Activated T-helper 1 cell treated with anti-CD3 and anti-CD28 coated beads, Interleukin-2, amount 50 U/mL, for 16 hours (primary cell): ENCODE data around the gene BRD7.

Experiments used
- DNase-seq, 2 donors: peaks; one replicate each; pipeline ENCODE4 v3.0.0-alpha.2; 2020; ENCODE audit warnings: low read depth in 1 of 2, low spot score in 1 of 2

The BRD7 gene

DNA sequence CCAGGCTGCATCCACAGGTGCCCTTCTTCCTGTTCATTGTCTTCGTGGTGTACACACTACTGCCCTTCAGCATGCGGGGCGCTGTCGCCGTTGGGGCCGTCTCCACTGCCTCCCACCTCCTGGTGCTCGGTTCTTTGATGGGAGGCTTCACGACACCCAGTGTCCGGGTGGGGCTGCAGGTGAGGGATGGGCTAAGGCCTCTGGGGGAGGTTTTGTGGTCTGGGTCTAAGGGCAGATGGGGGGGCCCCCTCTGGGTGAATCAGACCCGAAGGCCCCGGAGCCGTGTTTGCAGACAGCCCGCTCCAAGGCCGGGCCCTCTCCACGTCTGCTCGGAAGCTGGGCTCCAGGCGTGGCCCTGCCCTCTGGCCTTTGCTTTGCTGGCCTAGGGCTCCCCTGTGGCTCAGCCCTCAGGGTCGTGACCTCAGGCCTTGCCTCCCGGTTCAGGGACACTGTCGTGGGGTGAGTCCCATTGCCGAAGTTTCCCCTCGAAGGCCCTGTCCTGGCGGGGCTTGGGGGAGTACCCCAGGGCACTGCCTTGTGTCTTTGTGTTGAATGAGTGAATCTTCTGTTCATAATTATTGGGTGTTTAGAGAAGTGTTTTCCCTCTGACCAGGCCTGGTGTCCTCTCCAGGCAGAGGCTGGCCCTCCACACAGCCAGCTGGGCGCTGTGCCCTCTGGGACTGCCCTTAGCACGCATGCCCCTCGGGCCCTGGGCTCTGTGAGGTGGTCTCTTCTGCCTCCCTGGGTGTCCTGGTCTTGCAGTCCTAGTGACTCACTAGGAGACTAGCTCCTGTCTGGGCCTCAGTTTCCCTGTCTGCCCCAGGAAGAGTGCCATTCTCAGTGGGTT, 76.8 kb downstream of the BRD7 start:
- no peak for DNase-seq

DNA sequence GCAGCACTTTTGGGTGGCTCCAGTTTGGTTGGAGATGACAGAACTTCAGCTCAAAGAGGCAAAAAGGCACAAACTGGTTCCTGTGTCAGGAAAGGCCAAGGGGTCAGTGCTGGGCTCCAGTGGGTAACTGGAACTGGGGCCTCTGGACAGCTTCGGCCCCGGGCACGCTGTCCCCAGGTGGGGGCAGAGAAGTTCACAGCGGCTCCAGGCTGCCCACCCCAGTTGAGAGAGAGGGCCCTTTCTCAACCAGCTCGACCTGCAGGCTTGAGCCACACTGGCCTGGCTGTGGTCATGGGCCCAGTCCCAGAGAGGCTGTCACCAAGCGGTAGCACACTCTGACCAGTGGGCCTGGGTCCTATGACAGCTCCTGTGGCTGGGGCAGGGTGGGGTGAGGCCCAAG, 77.9 kb downstream of the BRD7 start:
- no peak for DNase-seq

DNA sequence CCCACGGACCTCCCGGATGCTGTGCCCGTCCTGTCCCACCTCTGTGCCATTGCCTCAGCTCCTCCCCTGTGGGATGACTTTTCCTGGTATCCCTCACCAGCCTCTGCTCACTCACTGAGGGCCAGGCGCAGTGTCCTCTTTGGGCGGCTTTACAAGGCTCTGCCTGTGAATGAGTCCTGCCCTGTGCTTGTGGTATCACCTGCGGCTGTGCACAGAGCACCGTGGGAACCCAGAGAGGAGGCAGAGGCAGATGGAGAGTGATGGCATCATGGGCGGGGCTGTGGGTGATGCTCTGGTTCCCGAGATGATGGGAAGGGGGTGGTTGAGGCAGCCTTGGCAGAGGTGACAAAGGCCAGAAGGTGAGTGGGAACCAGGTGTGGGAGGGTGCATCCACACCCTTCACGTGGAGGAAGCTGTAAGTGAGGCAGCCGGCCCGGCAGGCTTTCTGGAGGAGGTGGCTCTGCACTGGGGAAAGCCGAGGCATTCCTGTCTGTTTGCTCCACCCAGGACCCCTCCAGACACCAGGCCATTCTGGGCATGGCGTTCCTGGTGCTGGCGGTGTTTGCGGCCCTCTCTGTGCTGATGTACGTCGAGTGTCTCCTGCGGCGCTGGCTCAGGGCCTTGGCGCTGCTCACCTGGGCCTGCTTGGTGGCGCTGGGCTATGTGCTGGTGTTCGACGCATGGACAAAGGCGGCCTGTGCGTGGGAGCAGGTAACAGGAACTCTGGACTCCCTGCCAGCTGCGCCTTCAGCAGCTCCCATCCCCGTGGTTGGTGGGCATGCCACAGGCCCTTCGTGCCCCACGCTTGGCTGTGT, 78.6 kb downstream of the BRD7 start:
- no peak for DNase-seq

DNA sequence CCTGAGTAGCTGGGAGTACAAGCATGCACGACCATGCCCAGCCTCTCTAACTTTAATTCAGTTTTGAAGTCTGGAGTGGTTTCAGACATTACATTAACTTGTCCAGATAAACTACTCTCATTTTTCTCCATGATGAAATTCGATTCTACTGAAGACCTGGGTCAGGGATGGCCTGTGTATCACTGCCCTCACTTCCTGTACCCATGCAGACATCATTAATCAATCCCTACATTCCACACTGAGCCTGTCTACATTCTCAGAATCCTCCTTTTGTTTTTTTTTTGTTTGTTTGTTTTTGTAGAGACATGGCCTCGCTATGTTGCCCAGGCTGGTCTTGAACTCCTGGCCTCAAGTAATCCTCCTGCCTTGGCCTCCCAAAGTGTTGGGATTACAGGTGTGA, 79.9 kb downstream of the BRD7 start:
- DNase-seq, result no peak

DNA sequence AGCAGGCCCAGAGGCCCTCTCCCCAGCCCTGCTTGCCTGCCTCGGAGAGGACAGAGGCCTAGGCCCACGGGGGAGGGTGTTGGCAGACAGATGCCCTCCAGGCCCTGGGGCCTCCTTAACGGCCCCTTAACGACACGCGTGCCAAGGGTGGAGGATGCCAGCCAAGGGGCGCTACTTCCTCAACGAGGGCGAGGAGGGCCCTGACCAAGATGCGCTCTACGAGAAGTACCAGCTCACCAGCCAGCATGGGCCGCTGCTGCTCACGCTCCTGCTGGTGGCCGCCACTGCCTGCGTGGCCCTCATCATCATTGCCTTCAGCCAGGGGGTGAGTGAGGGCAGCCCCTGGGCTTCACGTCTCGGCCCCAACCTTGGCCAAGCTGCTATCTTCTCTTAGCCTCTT, 80.8 kb downstream of the BRD7 start:
- no peak for DNase-seq

DNA sequence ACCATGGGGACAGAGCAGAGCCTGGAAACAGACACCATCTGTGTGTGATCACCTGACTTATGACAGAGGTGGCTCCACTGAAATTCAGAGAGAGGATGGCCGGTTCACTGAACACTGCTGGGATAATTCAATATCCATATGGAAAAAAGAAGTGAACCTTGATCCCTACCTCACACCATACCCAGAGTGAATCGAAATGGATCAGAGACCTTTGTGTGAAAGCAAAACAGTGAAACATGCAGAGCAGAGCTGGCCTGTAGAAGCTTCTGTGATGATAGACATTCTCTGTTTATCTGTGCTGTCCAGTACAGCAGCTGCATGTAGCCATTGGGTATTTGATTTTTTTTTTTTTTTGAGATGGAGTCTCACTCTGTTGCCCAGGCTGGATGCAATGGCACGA, 82.1 kb downstream of the BRD7 start:
- DNase-seq, result no peak

DNA sequence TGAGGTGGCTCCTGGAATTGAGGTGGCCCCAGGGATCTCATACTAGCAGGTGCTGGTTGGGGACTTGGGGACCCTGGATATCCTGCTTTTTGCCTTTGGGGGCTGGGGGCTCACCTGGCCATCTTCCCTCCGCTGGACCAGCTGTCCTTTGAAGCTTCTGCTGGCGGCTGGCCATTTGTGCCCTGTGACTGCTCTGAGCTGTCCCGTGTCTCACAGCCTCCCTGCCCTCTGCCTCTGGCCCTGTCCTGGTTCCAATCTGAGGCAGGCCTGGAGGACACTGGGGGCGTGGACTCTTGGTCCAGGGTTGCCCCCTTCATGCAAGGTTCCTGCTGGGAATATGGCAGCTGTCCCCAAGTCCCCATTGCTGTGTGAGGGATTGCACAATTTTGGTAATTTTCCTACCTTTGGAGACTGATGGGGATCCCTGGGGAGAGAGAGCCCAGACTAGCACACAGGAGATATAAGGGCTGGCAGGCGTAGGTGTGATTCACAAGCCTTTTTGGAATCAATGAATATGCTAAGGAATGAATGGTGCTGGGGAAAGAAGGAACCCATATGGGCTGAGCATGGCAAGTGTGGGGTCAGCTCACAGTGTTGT, 83.3 kb downstream of the BRD7 start:
- no peak for DNase-seq

DNA sequence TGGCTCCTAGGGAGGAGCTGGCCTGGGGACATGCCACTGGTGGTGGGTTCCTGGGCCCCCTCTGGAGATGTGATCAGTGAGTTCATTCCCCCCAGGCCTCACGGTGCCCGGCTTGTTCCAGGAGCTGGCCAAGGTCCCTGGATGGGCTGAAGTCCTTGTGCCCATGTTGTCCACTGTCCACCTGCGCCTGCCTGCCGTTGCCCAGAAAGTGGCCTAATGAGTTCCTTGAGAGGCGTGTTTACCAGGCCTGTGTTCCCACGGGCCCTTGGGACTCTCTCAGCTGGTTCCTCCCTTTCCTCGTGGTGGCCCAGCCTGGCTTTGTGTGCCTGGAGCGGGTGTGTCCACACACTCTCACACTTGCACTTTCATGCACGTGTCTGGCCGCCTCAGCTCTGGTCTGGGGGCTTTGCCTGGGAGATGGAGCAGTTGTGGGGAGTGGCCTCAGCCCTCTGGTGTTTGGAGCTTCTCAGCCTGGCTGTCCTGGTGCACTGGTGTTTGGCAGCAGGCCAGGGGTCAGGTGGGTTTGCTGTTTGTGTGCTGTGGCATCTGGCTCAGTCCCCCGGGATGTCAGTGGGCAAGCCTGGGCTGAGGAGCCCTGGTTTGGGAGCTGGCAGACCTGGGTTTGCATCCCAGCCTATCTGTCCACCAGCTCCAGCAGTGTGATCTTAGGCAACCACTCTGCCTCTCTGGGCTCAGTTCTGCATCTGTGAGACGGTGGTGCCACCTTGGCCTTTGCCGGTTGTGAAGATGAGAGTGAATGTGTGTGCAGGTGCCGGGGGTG, 84.5 kb downstream of the BRD7 start:
- no peak for DNase-seq

DNA sequence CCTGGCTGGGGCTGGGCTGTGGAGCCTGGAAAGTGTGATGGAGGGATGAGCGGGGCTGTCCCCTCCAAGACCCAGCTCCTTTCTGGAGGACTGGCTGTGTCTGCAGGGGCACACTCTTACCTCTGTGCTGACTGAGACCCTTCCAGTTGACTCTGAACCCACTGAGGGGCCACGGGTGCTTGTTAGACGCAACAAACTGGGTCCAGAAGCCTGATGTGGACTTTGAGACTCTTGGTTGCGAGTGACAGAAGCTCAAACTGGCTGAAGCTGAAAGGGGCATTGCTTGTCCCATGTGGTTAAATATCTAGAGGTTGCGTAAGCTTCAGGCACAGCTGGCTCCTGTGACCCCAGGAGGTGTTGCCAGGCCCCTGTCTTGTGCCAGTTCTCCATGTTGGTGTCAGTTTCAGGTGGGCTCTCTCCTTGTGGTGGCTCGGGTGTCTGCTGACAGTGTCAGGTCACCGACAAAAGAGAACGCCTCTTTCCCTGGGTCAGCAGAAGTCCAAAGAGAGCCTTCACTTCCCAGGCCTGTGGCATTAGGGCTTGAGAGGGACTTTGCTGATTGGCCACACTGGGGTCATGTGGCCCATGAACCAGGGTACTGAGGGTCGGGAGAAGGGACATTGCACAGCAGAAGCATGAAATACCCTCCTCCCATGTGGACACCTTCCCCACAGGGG, 85.7 kb downstream of the BRD7 start:
- DNase-seq, result no peak

DNA sequence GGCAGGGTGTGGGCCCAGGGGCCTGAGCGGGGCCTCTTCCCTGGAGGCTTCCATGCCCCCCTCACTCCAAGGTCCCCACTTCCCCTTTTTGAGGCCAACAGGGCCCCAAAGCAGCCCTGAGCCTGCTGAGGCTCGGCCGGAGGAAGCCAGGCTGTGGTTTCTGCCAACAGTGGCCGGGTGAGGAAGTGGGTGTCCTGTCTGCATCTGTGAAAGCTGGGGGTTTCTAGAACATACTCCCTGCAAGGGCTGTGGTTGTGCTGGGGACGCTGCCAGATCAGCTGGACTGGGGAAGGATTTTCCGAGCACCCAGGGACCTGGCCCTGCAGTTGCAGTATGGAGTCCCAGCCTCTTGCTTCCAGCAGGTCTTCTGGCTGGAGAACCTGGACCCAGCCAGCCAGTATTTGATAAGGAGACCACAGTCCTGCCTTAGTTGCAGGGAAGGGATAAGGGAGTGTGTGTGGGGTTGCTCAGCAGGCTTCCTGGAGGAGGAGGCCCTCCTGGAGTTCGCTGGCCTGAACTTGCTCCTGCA, 86.7 kb downstream of the BRD7 start:
- DNase-seq, result peak; percentile 23 to 35

DNA sequence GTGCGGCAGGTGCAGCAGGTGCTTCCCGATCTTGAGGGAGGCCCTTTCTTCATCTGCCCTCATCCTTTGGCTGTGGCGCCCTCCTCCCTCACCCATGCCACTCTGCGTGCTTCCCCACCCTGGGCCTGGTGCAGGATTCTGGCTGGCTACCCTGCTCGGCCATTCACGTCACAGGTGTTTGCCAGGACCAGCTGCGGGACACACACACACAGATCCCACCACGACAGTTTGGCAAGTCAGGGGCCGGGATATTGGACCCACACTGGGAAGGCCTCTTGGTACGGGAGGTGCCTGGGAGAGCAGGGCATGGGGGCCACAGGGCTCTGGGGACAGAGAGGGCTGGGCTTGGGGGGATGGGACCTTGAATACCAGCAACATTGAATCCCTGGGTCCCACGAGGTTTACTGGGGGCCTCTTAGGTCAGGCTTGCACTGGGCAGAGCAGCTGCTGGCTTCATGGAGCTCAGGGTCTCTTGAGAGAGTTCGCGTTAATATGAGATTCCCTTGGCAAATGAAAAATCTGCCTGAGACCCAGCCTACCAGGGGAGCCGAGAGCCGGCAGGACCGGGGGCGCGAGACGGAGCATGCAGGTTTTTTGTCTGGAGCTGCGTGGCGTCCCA, 87.3 kb downstream of the BRD7 start:
- DNase-seq, result no peak

DNA sequence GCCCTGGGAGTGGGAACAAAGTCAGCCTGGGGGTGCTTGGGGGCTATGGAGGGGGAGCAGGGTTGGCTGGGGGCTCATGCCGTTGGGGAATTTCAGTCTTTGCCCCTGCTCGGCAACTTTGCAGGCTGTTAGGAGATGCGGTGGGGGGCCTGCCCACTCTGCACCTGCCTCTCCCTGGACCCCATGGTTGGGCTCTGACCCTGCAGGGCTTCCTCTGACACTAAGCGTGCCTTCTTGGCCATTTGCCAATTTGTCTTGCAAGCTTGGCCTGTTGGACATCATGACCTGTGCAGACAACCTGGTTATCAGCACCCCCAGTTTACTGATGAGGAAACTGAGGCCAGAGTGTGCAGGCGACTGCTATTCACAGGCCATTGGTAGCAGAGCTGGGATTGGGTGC, 87.9 kb downstream of the BRD7 start:
- DNase-seq, result no peak

DNA sequence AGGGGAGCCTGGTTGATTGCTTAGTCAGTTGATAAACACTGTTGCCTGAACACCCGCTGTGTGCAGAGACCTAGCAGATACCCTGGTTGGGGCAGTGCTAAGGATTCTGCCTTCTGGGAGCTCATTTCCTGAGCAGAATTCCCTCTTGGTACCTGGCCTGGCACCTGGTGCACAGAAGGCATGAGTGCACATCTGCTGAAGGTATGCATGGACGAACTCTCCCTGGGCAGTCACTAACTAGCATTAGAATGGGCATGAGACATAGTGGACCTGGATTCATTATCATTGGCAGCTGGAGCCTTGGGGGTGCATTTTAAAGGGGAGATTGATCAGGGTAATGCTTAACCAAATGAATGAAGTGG, 89.3 kb downstream of the BRD7 start:
- no peak for DNase-seq

DNA sequence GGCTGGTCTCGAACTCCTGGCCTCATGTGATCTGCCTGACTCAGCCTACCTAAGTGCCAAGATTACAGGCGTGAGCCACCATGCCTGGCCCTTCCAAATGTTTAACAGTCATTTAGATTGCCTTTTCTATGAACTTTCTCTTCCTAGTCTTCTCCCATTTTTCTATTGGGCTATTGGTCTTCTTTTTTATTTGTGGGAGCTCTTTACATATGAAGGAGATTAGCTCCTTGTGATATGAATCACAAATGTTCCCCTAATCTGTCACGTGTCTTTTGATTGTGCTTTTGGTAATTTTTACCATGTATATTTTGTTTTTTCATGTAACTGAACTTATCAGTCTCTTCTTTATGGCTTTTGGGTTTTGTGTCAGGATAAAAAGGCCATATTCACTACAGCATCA, 90.5 kb downstream of the BRD7 start:
- DNase-seq, result no peak

DNA sequence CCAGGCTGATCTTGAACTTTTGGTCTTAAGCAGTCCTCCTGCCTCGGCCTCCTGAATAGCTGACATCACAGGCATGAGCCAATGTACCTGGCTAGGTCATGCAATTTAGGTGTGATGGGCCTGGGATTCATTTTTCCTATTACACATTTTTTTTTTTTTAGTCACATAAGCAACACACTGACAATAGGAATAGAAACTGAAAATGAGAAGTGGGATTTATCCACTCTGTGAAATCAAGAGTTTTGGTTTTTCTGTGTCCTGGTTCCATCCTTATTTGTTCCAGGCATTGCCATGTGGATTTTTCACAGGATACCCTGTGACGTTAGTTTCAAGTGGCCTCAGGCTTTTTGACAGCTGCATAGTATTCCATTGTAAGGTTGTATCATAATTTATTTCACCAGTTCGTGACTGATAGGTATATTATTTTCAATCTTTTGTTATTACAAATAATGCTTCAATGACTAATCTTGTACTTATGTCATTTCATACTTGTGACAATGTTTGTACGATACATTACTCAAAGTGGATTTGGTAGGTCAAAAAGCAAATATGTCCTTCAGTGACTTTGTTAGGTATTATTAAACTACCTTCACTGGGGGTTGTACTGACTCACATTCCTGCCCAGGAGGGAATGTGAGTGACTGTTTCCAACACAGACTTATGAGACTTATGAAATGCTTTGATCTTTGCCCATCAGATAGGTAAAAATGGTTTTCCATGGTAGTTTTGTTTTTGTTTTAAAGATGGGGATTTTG, 91.8 kb downstream of the BRD7 start:
- no peak for DNase-seq

DNA sequence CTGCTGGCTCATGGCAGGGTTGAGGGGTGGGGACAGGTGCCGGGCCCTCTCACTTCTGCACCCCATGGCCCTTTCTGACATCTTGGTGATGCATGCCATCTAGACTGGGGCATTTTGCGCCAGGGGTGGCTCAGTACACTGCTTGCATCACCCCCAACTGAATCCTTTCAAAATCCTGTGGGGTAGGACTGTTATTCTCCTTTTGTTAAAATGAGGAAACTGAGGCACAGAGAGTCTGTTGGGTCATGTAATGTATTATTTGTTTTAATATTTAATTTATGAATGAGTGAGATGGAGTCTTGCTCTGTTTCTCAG, 92.5 kb downstream of the BRD7 start:
- DNase-seq, result no peak

DNA sequence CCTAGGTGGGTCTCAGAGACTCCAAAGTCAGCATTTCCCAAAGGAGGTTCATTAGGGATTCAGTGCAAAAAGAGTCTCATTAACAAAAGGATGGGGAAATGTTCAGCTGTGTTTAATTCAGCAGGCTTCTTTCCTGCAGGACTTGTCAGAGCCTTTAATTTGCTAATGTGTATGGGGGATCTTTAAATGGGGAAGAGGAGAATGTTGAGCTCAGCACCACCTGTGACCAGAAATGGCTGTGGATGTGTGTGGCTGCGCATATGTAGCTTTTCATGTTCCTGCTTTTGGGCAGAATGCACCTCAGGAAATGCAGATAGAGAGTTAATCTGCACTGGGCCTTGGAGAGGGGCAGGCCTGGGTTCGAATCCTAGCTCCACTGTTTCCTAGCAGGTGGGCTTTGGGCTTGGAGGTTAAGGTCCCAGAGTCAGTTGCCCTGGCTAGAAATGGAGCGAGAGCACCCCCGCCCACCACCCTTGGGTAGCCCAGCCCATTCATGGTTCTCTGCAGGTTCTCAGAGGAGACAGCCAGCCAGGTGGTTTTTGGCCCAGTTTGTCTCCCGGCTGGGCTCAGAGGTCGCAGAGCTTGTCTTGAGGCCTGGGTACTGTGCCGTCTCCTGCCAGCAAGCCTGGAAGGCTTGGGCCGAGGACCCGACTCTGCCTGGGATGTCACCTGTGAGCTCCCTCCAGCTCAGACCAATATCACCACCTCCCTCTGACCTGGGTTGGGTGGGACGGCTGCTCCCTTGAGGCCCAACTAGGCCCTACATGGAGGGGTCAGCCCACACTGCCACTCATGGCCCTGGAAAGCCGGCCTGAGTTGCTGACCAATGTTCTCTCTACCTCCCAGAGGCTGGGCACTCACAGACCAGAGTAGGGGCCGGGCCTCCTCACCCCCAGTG, 93.1 kb downstream of the BRD7 start:
- DNase-seq, result no peak

DNA sequence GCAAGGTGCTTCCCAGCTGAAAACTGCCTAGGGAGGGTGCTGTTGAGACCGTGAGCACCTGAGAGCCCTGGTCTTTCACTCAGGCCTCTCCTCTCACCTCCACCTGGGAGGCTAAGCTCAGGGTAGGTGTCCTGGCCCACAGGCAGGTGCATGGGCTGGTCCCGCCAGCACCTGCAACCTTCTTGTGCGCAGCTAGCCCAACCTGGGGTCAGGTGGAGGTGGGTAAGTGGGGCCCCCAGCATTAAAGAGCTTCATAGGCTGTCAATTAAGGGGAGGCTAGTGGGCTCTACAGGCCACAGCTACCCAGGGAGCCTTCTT, 93.7 kb downstream of the BRD7 start:
- no peak for DNase-seq
